ENCODE results near the gene MEGF11. TPM values are rescaled to one million over a fixed set of nuclear protein-coding genes. Genes with fewer than 3 reads are reported as not detected.

MEGF11 gene
- total and polyA plus RNA-seq, 2 donors (not counting 1 experiment from before 2014, with no cell fraction given): under 0.01 TPM; not detected in 1

- Histone ChIP-seq H3K79me2 (ENCODE audit: control insufficient read depth, insufficient read depth, low read length) (no peaks in the 10 kb centered on the region), H3K9me3 (ENCODE audit: control insufficient read depth, insufficient read depth, low read depth, low read length) (no peaks in the 10 kb centered on the region), H3K27ac (ENCODE audit: insufficient read depth, low read length) (no peak overlapping the region), H3K4me1 (ENCODE audit: control insufficient read depth, extremely low read depth, insufficient read depth, low read length) (peaks cover 10% of the 10 kb centered on the region), H4K20me1 (ENCODE audit: control insufficient read depth, extremely low read depth, insufficient read depth, low read length) (no peaks in the 10 kb centered on the region), H3K27me3 (ENCODE audit: control insufficient read depth, insufficient read depth, low read length) (no peaks in the 10 kb centered on the region), H2AFZ (ENCODE audit: low read length) (no peak overlapping the region), H3K36me3 (ENCODE audit: control insufficient read depth, insufficient read depth, low read length) (no peaks in the 10 kb centered on the region), H3K4me2 (ENCODE audit: extremely low read depth, insufficient read depth, low read length) (no peak overlapping the region), H3K4me3 (replicated peaks in 1 of 4; ENCODE audit: control extremely low read depth in 1 of 4, insufficient read depth in 1 of 4, low read depth in 3 of 4, low read length in 4 of 4) (no peak overlapping the region), H3K9ac (ENCODE audit: insufficient read depth, low read length) (no peak overlapping the region)
- DNase-seq (ENCODE audit: low read depth in 2 of 2): no peak
- no peak for TF ChIP-seq CTCF (conservative IDR thresholded peaks at IDR 0.05 in 1 of 2, IDR thresholded peaks at IDR 0.05 in 1 of 2; ENCODE audit: low read depth in 1 of 2, low read length in 2 of 2)
These were observed 316.5 kb downstream of the MEGF11 start for GRCh38 chr15:65937054-65937453.

- Histone ChIP-seq H3K9ac (ENCODE audit: insufficient read depth, low read length) (no peak overlapping the region), H2AFZ (ENCODE audit: low read length) (no peak overlapping the region)
- no peak for DNase-seq (ENCODE audit: low read depth in 2 of 2)
These were observed 317.3 kb downstream of the MEGF11 start for GRCh38 chr15:65936282-65936681.

DNA sequence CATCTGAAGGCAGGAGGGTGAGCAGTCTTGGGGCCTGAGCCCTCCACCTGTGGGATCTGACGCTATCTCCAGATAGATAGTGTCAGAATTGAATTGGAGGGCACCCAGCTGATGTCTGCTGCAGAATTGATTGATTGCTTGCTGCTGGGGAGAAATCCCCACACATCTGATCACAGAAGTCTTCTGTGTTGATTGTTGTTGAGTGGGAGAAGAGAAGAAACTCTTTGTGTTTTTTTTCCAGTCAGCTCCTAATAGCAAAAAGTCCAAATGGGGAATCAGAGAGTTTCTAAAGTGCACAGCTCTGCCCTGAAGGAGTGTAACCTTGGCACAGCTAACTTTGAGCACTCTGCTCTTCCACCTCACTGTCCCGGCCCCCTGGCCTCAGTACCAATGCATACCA lies 318.2 kb downstream of the MEGF11 start:
- H4K20me1 ChIP-seq (ENCODE audit: control insufficient read depth, extremely low read depth, insufficient read depth, low read length): no peaks in the 10 kb centered on the region
- H3K27me3 ChIP-seq (ENCODE audit: control insufficient read depth, insufficient read depth, low read length): no peaks in the 10 kb centered on the region
- TF ChIP-seq EZH2 (IDR thresholded peaks at IDR 0.05; ENCODE audit: low read length, missing control alignments): no peak
- TF ChIP-seq CTCF (conservative IDR thresholded peaks at IDR 0.05 in 1 of 2, IDR thresholded peaks at IDR 0.05 in 1 of 2; ENCODE audit: low read depth in 1 of 2, low read length in 2 of 2): no peak
- no peak overlapping the region for H3K4me2 ChIP-seq (ENCODE audit: extremely low read depth, insufficient read depth, low read length)
- no peak overlapping the region for H3K27ac ChIP-seq (ENCODE audit: insufficient read depth, low read length)
- no peak overlapping the region for H3K4me3 ChIP-seq (replicated peaks in 1 of 4; ENCODE audit: control extremely low read depth in 1 of 4, insufficient read depth in 1 of 4, low read depth in 3 of 4, low read length in 4 of 4)
- no peaks in the 10 kb centered on the region for H3K79me2 ChIP-seq (ENCODE audit: control insufficient read depth, insufficient read depth, low read length)
- DNase-seq (ENCODE audit: low read depth in 2 of 2): no peak
- H3K9me3 ChIP-seq (ENCODE audit: control insufficient read depth, insufficient read depth, low read depth, low read length): no peaks in the 10 kb centered on the region
- no peak overlapping the region for H3K9ac ChIP-seq (ENCODE audit: insufficient read depth, low read length)
- peaks cover 5% of the 10 kb centered on the region for H3K4me1 ChIP-seq (ENCODE audit: control insufficient read depth, extremely low read depth, insufficient read depth, low read length)
- no peak overlapping the region for H2AFZ ChIP-seq (ENCODE audit: low read length)
- no peaks in the 10 kb centered on the region for H3K36me3 ChIP-seq (ENCODE audit: control insufficient read depth, insufficient read depth, low read length)

More at GRCh38 chr15:65936282-65936681, 317.3 kb downstream of the MEGF11 start:
- Histone ChIP-seq H3K4me3 (replicated peaks in 1 of 4; ENCODE audit: control extremely low read depth in 1 of 4, insufficient read depth in 1 of 4, low read depth in 3 of 4, low read length in 4 of 4) (no peak overlapping the region), H3K9me3 (ENCODE audit: control insufficient read depth, insufficient read depth, low read depth, low read length) (no peaks in the 10 kb centered on the region), H4K20me1 (ENCODE audit: control insufficient read depth, extremely low read depth, insufficient read depth, low read length) (no peaks in the 10 kb centered on the region), H3K36me3 (ENCODE audit: control insufficient read depth, insufficient read depth, low read length) (no peaks in the 10 kb centered on the region), H3K27me3 (ENCODE audit: control insufficient read depth, insufficient read depth, low read length) (no peaks in the 10 kb centered on the region), H3K4me2 (ENCODE audit: extremely low read depth, insufficient read depth, low read length) (no peak overlapping the region), H3K79me2 (ENCODE audit: control insufficient read depth, insufficient read depth, low read length) (no peaks in the 10 kb centered on the region), H3K27ac (ENCODE audit: insufficient read depth, low read length) (no peak overlapping the region), H3K4me1 (ENCODE audit: control insufficient read depth, extremely low read depth, insufficient read depth, low read length) (peaks cover 10% of the 10 kb centered on the region)
- TF ChIP-seq EZH2 (IDR thresholded peaks at IDR 0.05; ENCODE audit: low read length, missing control alignments): no peak
